ENCODE measurements around the gene EPHB2.
"Not testable (repeated sequence)": the region's sequence is repeated elsewhere in the genome, so short reads cannot be mapped to it uniquely, and the experiment has no call there.

EPHB2 gene

GRCh38 chr1:22843441-22844183 lies 133.0 kb downstream of the EPHB2 start:
- not testable (repeated sequence) for DNase-seq

- DNase-seq, result no peak
These were observed 134.0 kb downstream of the EPHB2 start for GRCh38 chr1:22844621-22845020.

- no peak for DNase-seq
These were observed 134.8 kb downstream of the EPHB2 start for GRCh38 chr1:22845398-22845935.

- DNase-seq, result no peak
These were observed 135.8 kb downstream of the EPHB2 start for GRCh38 chr1:22846458-22846857.

GRCh38 chr1:22847249-22847648 lies 136.6 kb downstream of the EPHB2 start:
- DNase-seq, result no peak

- no peak for DNase-seq
These were observed 137.1 kb downstream of the EPHB2 start for GRCh38 chr1:22847709-22848108.

- DNase-seq, result no peak
These were observed 137.8 kb downstream of the EPHB2 start for GRCh38 chr1:22848405-22848804.

- no peak for DNase-seq
These were observed 139.1 kb downstream of the EPHB2 start for GRCh38 chr1:22849770-22850169.

GRCh38 chr1:22850281-22850680 lies 139.6 kb downstream of the EPHB2 start:
- no peak for DNase-seq

- no peak for DNase-seq
These were observed 140.0 kb downstream of the EPHB2 start for GRCh38 chr1:22850681-22851080.

GRCh38 chr1:22851517-22851916 lies 140.9 kb downstream of the EPHB2 start:
- no peak for DNase-seq

GRCh38 chr1:22852144-22852655 lies 141.6 kb downstream of the EPHB2 start:
- DNase-seq, result no peak

GRCh38 chr1:22853651-22854185 lies 143.1 kb downstream of the EPHB2 start:
- DNase-seq, result no peak

- no peak for DNase-seq
These were observed 144.3 kb downstream of the EPHB2 start for GRCh38 chr1:22854688-22855565.

GRCh38 chr1:22855668-22856606 lies 145.3 kb downstream of the EPHB2 start:
- no peak for DNase-seq

- DNase-seq, result no peak
These were observed 147.0 kb downstream of the EPHB2 start for GRCh38 chr1:22857661-22858060.

GRCh38 chr1:22860414-22860800 lies 149.8 kb downstream of the EPHB2 start:
- no peak for DNase-seq

GRCh38 chr1:22860883-22861385 lies 150.3 kb downstream of the EPHB2 start:
- no peak for DNase-seq

GRCh38 chr1:22861764-22862440 lies 151.3 kb downstream of the EPHB2 start:
- no peak for DNase-seq

GRCh38 chr1:22862752-22863151 lies 152.1 kb downstream of the EPHB2 start:
- no peak for DNase-seq

- DNase-seq, result no peak
These were observed 153.1 kb downstream of the EPHB2 start for GRCh38 chr1:22863766-22864165.

Data from activated T-cell treated with anti-CD3 and anti-CD28 coated beads for 4 hours (primary cell).